A549 (cell line): ENCODE data around the gene UTP11.

Source experiments
- CTCF ChIP-seq: fragments of >200 bp; sonication (Bioruptor Twin); formaldehyde crosslinking; IDR thresholded peaks from 3 replicates; pipeline ENCODE4 v1.5.1; 2016
- TF ChIP-seq, protein P1 (sequence below): IDR thresholded peaks from 2 replicates; pipeline ENCODE4 v1.6.1; 2012

GRCh38 chr1:37965301-37965700, 47.2 kb upstream of the UTP11 start:
- TF ChIP-seq, protein P1, sequence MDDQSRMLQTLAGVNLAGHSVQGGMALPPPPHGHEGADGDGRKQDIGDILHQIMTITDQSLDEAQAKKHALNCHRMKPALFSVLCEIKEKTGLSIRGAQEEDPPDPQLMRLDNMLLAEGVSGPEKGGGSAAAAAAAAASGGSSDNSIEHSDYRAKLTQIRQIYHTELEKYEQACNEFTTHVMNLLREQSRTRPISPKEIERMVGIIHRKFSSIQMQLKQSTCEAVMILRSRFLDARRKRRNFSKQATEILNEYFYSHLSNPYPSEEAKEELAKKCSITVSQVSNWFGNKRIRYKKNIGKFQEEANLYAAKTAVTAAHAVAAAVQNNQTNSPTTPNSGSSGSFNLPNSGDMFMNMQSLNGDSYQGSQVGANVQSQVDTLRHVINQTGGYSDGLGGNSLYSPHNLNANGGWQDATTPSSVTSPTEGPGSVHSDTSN, result no peak
- no peak for TF ChIP-seq CTCF
